Neural cell (in vitro differentiated cells): ENCODE data around the gene ANKRD63. TPM values are rescaled to one million over a fixed set of nuclear protein-coding genes. Genes with fewer than 3 reads are reported as not detected.

Experiments
- H2AFZ ChIP-seq: fragments of 200-600, 300-800 bp; sonication (generic), shearing (Covaris generic); 2 replicates; pipeline ENCODE4 v1.6.0; 2014; ENCODE audit warnings: low read depth, mild to moderate bottlenecking, antibody characterized with exemption, low read length, moderate library complexity
- H3F3A ChIP-seq: fragments of 200-600 bp; shearing (Covaris generic); 2 replicates; pipeline ENCODE4 v1.6.1; 2016; ENCODE audit warnings: mild to moderate bottlenecking, moderate library complexity, mixed read lengths, antibody characterized with exemption, low read length; ENCODE audit not compliant: insufficient read depth, poor library complexity, severe bottlenecking
- H3K27ac ChIP-seq: fragments of 200-600, 300-800 bp; sonication (generic), shearing (Covaris generic); 2 replicates; pipeline ENCODE4 v1.5.1; 2014; ENCODE audit warnings: mild to moderate bottlenecking, low read length, moderate library complexity
- H3K27me3 ChIP-seq: fragments of 300-800, 200-600 bp; sonication (generic), shearing (Covaris generic); 2 replicates; pipeline ENCODE4 v1.6.0; 2014; ENCODE audit warnings: mild to moderate bottlenecking, low read depth, low read length, moderate library complexity; ENCODE audit not compliant: insufficient read depth
- H3K36me3 ChIP-seq: fragments of 300-800, 200-600 bp; sonication (generic), shearing (Covaris generic); 2 replicates; pipeline ENCODE4 v1.5.1; 2014; ENCODE audit warnings: mild to moderate bottlenecking, antibody characterized with exemption, low read length, moderate library complexity; ENCODE audit not compliant: insufficient read depth
- H3K4me2 ChIP-seq: fragments of 300-800, 200-600 bp; sonication (generic), shearing (Covaris generic); 2 replicates; pipeline ENCODE4 v1.6.0; 2014; ENCODE audit warnings: mild to moderate bottlenecking, low read length
- H3K4me3 ChIP-seq: fragments of 300-800, 200-600 bp; sonication (generic), shearing (Covaris generic); 2 replicates; pipeline ENCODE4 v1.5.1; 2014; ENCODE audit warnings: mild to moderate bottlenecking, low read length, moderate library complexity
- H3K79me2 ChIP-seq: fragments of 200-600 bp; shearing (Covaris generic); replicated peaks from 2 replicates; pipeline ENCODE4 v1.6.0; 2014; ENCODE audit warnings: mild to moderate bottlenecking, low read length, moderate library complexity; ENCODE audit not compliant: insufficient read depth
- H3K9ac ChIP-seq: fragments of 300-800, 200-600 bp; sonication (generic), shearing (Covaris generic); 2 replicates; pipeline ENCODE4 v1.6.1; 2016; ENCODE audit warnings: mild to moderate bottlenecking, low read length, mixed read lengths
- H3K9me2 ChIP-seq: fragments of 200-600 bp; shearing (Covaris generic); 2 replicates; pipeline ENCODE4 v1.6.1; 2016; ENCODE audit warnings: mild to moderate bottlenecking, low read length, mixed read lengths; ENCODE audit not compliant: insufficient read depth
- H3K9me3 ChIP-seq: fragments of 200-600, 300-800 bp; sonication (generic), shearing (Covaris generic); 2 replicates; pipeline ENCODE4 v1.6.1; 2016; ENCODE audit warnings: mild to moderate bottlenecking, mixed run types, low read length, moderate library complexity, mixed read lengths
- H4K20me1 ChIP-seq: fragments of 200-600 bp; shearing (Covaris generic); 2 replicates; pipeline ENCODE4 v1.6.1; 2016; ENCODE audit warnings: mild to moderate bottlenecking, mixed run types; ENCODE audit not compliant: insufficient read depth
- EP300 ChIP-seq: fragments of 450-650 bp; conservative IDR thresholded peaks from 2 replicates; pipeline ENCODE4 v1.6.1; 2014; ENCODE audit warnings: antibody characterized with exemption, mild to moderate bottlenecking, moderate library complexity; ENCODE audit not compliant: poor library complexity, severe bottlenecking
- EZH2 ChIP-seq: fragments of 200-600, 300-800 bp; shearing (Covaris generic), sonication (generic); IDR thresholded peaks from 2 replicates; pipeline ENCODE4 v1.6.1; 2014; ENCODE audit warnings: antibody characterized with exemption, low read length, borderline replicate concordance, mild to moderate bottlenecking; ENCODE audit not compliant: insufficient read depth, poor library complexity, severe bottlenecking
- MXI1 ChIP-seq: fragments of 450-650 bp; conservative IDR thresholded peaks from 2 replicates; pipeline ENCODE4 v1.6.1; 2014; ENCODE audit warnings: antibody characterized with exemption, mild to moderate bottlenecking; ENCODE audit not compliant: poor library complexity, severe bottlenecking
- POLR2AphosphoS5 ChIP-seq: IDR thresholded peaks from 2 replicates; pipeline ENCODE4 v1.6.1; 2012
- RAD21 ChIP-seq: fragments of 450-650 bp; conservative IDR thresholded peaks from 2 replicates; pipeline ENCODE4 v1.6.1; 2014; ENCODE audit warnings: antibody characterized with exemption, mild to moderate bottlenecking, moderate library complexity
- SMC3 ChIP-seq: fragments of 450-650 bp; conservative IDR thresholded peaks from 2 replicates; pipeline ENCODE4 v1.6.1; 2014; ENCODE audit warnings: antibody characterized with exemption, mild to moderate bottlenecking, moderate library complexity; ENCODE audit not compliant: poor library complexity
- TAF1 ChIP-seq: IDR thresholded peaks from 2 replicates; pipeline ENCODE4 v1.6.1; 2012; ENCODE audit warnings: low read depth
- polyA plus RNA-seq: library from polyadenylated mRNA; depleted of rRNA; stranded (reverse); fragments of >200 nt; gene quantifications from 2 replicates; pipeline ENCODE4 v1.2.3, GENCODE V29; 2014
- TF ChIP-seq, protein P1 (sequence below): IDR thresholded peaks from 2 replicates; pipeline ENCODE4 v1.6.1; 2012; ENCODE audit warnings: borderline replicate concordance
- TF ChIP-seq, protein P2 (sequence below): fragments of 450-650 bp; IDR thresholded peaks from 2 replicates; pipeline ENCODE4 v1.5.1; 2014; ENCODE audit warnings: antibody characterized with exemption, mild to moderate bottlenecking, moderate library complexity; ENCODE audit not compliant: poor library complexity, severe bottlenecking

ANKRD63 gene
- polyA plus RNA-seq, 1 donor from 2014 or later: 2.1 TPM

DNA sequence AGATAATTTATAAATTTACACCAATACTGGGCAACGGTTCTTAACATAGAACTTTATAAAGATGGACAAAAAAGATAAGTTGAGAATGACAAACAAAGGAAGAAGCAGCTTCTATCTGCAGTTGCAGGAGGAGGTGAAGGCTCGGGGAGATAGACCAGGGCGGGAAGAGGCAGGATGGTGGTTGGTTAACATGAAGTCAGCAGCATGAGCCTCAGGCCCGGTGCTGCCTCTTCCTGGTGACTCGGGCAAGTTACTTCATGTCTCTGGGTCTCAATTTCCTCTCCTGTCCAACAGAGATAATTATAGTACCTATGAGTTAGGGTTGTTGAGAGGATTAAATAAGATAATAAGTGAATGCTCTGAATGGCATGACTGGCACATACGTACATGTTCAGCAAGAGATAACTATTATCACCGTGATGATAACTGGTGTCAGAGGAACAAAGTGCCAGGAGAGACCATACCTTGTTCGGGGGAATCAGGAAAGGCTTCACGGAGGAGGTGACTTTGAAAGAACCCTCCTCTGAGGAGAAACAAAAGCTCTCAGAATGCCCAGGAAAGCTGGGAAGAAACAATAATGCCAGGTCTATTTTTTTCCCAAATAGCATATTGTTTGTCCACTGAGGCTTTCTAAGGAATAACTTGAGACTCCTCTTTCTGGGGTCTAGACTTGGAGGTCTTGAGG, 39.6 kb downstream of the ANKRD63 start:
- Histone ChIP-seq H3K4me2 (no peak overlapping the region), H2AFZ (no peak overlapping the region), H3K4me3 (no peak overlapping the region), H3K27me3 (no peaks in the 10 kb centered on the region), H3K36me3 (no peaks in the 10 kb centered on the region), H4K20me1 (no peaks in the 10 kb centered on the region), H3K27ac (no peak overlapping the region), H3K9me2 (no peaks in the 10 kb centered on the region), H3K9ac (no peak overlapping the region), H3F3A (no peaks in the 10 kb centered on the region), H3K79me2 (no peaks in the 10 kb centered on the region), H3K9me3 (no peaks in the 10 kb centered on the region)
- TF ChIP-seq, protein P1, sequence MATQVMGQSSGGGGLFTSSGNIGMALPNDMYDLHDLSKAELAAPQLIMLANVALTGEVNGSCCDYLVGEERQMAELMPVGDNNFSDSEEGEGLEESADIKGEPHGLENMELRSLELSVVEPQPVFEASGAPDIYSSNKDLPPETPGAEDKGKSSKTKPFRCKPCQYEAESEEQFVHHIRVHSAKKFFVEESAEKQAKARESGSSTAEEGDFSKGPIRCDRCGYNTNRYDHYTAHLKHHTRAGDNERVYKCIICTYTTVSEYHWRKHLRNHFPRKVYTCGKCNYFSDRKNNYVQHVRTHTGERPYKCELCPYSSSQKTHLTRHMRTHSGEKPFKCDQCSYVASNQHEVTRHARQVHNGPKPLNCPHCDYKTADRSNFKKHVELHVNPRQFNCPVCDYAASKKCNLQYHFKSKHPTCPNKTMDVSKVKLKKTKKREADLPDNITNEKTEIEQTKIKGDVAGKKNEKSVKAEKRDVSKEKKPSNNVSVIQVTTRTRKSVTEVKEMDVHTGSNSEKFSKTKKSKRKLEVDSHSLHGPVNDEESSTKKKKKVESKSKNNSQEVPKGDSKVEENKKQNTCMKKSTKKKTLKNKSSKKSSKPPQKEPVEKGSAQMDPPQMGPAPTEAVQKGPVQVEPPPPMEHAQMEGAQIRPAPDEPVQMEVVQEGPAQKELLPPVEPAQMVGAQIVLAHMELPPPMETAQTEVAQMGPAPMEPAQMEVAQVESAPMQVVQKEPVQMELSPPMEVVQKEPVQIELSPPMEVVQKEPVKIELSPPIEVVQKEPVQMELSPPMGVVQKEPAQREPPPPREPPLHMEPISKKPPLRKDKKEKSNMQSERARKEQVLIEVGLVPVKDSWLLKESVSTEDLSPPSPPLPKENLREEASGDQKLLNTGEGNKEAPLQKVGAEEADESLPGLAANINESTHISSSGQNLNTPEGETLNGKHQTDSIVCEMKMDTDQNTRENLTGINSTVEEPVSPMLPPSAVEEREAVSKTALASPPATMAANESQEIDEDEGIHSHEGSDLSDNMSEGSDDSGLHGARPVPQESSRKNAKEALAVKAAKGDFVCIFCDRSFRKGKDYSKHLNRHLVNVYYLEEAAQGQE: no peak
- no peak for TF ChIP-seq EZH2
- TF ChIP-seq POLR2AphosphoS5: no peak
- TF ChIP-seq MXI1: no peak
- TF ChIP-seq, protein P2, sequence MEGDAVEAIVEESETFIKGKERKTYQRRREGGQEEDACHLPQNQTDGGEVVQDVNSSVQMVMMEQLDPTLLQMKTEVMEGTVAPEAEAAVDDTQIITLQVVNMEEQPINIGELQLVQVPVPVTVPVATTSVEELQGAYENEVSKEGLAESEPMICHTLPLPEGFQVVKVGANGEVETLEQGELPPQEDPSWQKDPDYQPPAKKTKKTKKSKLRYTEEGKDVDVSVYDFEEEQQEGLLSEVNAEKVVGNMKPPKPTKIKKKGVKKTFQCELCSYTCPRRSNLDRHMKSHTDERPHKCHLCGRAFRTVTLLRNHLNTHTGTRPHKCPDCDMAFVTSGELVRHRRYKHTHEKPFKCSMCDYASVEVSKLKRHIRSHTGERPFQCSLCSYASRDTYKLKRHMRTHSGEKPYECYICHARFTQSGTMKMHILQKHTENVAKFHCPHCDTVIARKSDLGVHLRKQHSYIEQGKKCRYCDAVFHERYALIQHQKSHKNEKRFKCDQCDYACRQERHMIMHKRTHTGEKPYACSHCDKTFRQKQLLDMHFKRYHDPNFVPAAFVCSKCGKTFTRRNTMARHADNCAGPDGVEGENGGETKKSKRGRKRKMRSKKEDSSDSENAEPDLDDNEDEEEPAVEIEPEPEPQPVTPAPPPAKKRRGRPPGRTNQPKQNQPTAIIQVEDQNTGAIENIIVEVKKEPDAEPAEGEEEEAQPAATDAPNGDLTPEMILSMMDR: no peak
- no peak for TF ChIP-seq SMC3
- TF ChIP-seq TAF1: no peak
- no peak for TF ChIP-seq EP300
- no peak for TF ChIP-seq RAD21

DNA sequence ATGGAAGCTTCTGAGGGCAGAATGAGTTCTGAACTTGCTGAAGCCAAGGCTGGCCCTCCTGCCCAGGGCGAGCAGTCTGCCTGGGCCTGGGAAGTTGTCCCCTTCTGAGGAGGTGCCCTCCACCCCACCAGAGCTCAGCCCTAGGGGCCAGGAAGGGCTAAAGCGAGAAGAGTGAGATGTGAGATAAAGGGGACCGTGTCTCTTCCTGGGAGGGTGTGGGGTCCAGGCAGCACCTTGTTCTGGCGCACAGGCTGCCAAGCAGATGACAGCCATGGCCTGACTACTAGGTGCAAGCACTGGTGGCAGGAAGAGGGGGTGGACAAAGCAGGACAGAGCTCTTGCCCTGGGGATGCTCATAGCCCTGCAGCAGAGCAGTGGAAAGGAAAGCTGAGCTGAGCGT, 40.3 kb downstream of the ANKRD63 start:
- Histone ChIP-seq H3K4me2 (no peak overlapping the region), H3K27me3 (no peaks in the 10 kb centered on the region)

More for the DNA sequence above, 40.3 kb downstream of the ANKRD63 start:
- H3K27ac ChIP-seq: no peak overlapping the region
- no peak overlapping the region for H3K9ac ChIP-seq
- H3K79me2 ChIP-seq: no peaks in the 10 kb centered on the region
- no peak overlapping the region for H3K4me3 ChIP-seq
- H4K20me1 ChIP-seq: no peaks in the 10 kb centered on the region
- no peaks in the 10 kb centered on the region for H3K9me2 ChIP-seq
- no peak overlapping the region for H2AFZ ChIP-seq
- H3K9me3 ChIP-seq: no peaks in the 10 kb centered on the region
- no peak for TF ChIP-seq TAF1
- no peak for TF ChIP-seq MXI1
- TF ChIP-seq, protein P1: no peak
- no peak for TF ChIP-seq RAD21
- TF ChIP-seq SMC3: no peak
- no peak for TF ChIP-seq EP300
- no peak for TF ChIP-seq POLR2AphosphoS5
- TF ChIP-seq, protein P2: no peak
- TF ChIP-seq EZH2: no peak
- no peaks in the 10 kb centered on the region for H3K36me3 ChIP-seq
- no peaks in the 10 kb centered on the region for H3F3A ChIP-seq
